ENCODE data around the gene PPP2R3C.
A peak's percentile ranks its signal among the peaks of the same experiment; 100 is the strongest.
"Not testable (repeated sequence)": the region's sequence is repeated elsewhere in the genome, so short reads cannot be mapped to it uniquely, and the experiment has no call there.

The PPP2R3C gene

GRCh38 chr14:35123388-35123703 is 1.6 kb upstream of the PPP2R3C start:
- DNase-seq: no peak

GRCh38 chr14:35122696-35123387 is 1.1 kb upstream of the PPP2R3C start:
- DNase-seq: no peak

GRCh38 chr14:35121026-35121886 is 534 bp downstream of the PPP2R3C start:
- no peak for DNase-seq

GRCh38 chr14:35117112-35117511 is 4.7 kb downstream of the PPP2R3C start:
- DNase-seq: no peak

- DNase-seq: no peak
Measured at GRCh38 chr14:35116242-35116641, 5.5 kb downstream of the PPP2R3C start.

GRCh38 chr14:35114036-35114435 is 7.8 kb downstream of the PPP2R3C start:
- DNase-seq: peak; percentile 12

GRCh38 chr14:35113308-35113950 is 8.4 kb downstream of the PPP2R3C start:
- DNase-seq: no peak

- DNase-seq: no peak
Measured at GRCh38 chr14:35112641-35113040, 9.1 kb downstream of the PPP2R3C start.

- DNase-seq: no peak
Measured at GRCh38 chr14:35107866-35108265, 13.9 kb downstream of the PPP2R3C start.

- not testable (repeated sequence) for DNase-seq
Measured at GRCh38 chr14:35094645-35095044, 27.1 kb downstream of the PPP2R3C start.

- DNase-seq: no peak
Measured at GRCh38 chr14:35088514-35088913, 33.3 kb downstream of the PPP2R3C start.

- no peak for DNase-seq
Measured at GRCh38 chr14:35085441-35085840, 36.3 kb downstream of the PPP2R3C start.

GRCh38 chr14:35083530-35084150 is 38.1 kb downstream of the PPP2R3C start:
- no peak for DNase-seq

GRCh38 chr14:35079742-35080141 is 42.0 kb downstream of the PPP2R3C start:
- no peak for DNase-seq

- DNase-seq: no peak
Measured at GRCh38 chr14:35078082-35078481, 43.7 kb downstream of the PPP2R3C start.

- no peak for DNase-seq
Measured at GRCh38 chr14:35073486-35073885, 48.3 kb downstream of the PPP2R3C start.

GRCh38 chr14:35072226-35072625 is 49.6 kb downstream of the PPP2R3C start:
- no peak for DNase-seq

GRCh38 chr14:35068238-35069012 is 53.4 kb downstream of the PPP2R3C start:
- no peak for DNase-seq

- not testable (repeated sequence) for DNase-seq
Measured at GRCh38 chr14:35065731-35066130, 56.1 kb downstream of the PPP2R3C start.

- peak; percentile 24 for DNase-seq
Measured at GRCh38 chr14:35061113-35061791, 60.5 kb downstream of the PPP2R3C start.

- no peak for DNase-seq
Measured at GRCh38 chr14:35052637-35053036, 69.2 kb downstream of the PPP2R3C start.

GRCh38 chr14:35051796-35052195 is 70.0 kb downstream of the PPP2R3C start:
- DNase-seq: no peak
